ENCODE results near the gene DOK3.
A peak's percentile ranks its signal among the peaks of the same experiment; 100 is the strongest.

DNA sequence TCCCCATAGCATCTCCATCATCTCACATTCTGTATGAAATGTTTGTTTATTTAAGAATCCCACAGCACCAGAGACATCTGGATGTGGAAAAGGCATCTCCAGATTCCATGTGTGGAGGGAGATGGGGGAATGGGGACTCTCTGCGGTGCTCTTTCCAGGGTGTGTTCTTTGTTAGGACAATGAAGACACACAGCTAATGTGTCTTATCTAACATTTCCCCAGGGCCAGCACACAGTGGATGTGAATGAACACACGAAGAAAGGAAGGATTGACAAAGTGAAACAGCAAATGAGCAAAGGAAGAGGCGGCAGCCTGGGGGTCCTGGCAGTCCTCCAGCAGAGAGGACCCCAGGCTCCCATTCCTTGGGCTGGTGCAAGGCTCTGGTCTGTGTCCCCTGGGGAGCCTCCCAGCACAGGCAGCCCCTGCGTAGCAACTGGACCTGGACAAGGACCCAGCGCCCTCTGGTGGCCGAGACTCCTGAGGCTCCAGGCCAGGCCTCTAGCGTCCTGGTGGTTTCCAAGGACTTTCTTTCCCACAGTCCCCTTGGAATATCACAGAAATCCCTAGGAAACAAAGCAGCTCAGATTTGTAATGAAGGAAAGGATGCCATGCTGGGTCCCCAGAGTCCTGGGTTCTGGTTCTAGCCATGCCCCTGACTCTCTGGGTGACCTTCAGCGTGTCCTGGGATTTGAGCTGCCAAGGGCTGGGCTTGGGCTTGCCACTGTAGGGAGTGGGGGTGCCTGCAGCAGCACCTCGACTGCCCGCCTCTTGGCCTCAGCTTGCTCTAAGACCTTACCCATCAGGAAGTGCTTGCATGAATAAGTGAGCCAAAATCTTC is 8.7 kb downstream of the DOK3 start:
- no peak for TF ChIP-seq POLR2A (IDR thresholded peaks at IDR 0.05)
- TF ChIP-seq, protein P1, sequence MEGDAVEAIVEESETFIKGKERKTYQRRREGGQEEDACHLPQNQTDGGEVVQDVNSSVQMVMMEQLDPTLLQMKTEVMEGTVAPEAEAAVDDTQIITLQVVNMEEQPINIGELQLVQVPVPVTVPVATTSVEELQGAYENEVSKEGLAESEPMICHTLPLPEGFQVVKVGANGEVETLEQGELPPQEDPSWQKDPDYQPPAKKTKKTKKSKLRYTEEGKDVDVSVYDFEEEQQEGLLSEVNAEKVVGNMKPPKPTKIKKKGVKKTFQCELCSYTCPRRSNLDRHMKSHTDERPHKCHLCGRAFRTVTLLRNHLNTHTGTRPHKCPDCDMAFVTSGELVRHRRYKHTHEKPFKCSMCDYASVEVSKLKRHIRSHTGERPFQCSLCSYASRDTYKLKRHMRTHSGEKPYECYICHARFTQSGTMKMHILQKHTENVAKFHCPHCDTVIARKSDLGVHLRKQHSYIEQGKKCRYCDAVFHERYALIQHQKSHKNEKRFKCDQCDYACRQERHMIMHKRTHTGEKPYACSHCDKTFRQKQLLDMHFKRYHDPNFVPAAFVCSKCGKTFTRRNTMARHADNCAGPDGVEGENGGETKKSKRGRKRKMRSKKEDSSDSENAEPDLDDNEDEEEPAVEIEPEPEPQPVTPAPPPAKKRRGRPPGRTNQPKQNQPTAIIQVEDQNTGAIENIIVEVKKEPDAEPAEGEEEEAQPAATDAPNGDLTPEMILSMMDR (IDR thresholded peaks at IDR 0.05 in 8 of 11, conservative IDR thresholded peaks at IDR 0.05 in 3 of 11) = peak; percentile 73 to 97 (median 95)
